ENCODE data around the gene CDH9.

Gene CDH9

GRCh38 chr5:27038476-27038875 is at the start of gene CDH9:
CDH9 (minus strand) TSS chr5:27038586; CDS start chr5:26988333, 50,253 bp downstream.
- no peak for DNase-seq

- DNase-seq, result no peak
Observed at GRCh38 chr5:27087747-27088146, 49.4 kb upstream of the CDH9 start.

GRCh38 chr5:27083449-27084415 is 45.3 kb upstream of the CDH9 start:
- no peak for DNase-seq

GRCh38 chr5:27080147-27080546 is 41.8 kb upstream of the CDH9 start:
- DNase-seq, result no peak

GRCh38 chr5:27062451-27062850 is 24.1 kb upstream of the CDH9 start:
- DNase-seq, result no peak

GRCh38 chr5:27048510-27048909 is 10.1 kb upstream of the CDH9 start:
- no peak for DNase-seq

GRCh38 chr5:27041372-27041771 is 3.0 kb upstream of the CDH9 start:
- no peak for DNase-seq

GRCh38 chr5:27034565-27034964 is 3.8 kb downstream of the CDH9 start:
- DNase-seq, result no peak

- no peak for DNase-seq
Observed at GRCh38 chr5:27026801-27027200, 11.6 kb downstream of the CDH9 start.

GRCh38 chr5:27026063-27026462 is 12.3 kb downstream of the CDH9 start:
- DNase-seq, result no peak

GRCh38 chr5:27021471-27021870 is 16.9 kb downstream of the CDH9 start:
- no peak for DNase-seq

GRCh38 chr5:27020973-27021372 is 17.4 kb downstream of the CDH9 start:
- DNase-seq, result no peak

GRCh38 chr5:27015758-27016157 is 22.6 kb downstream of the CDH9 start:
- DNase-seq, result no peak

GRCh38 chr5:27011274-27011673 is 27.1 kb downstream of the CDH9 start:
- DNase-seq, result no peak

GRCh38 chr5:27010646-27011045 is 27.7 kb downstream of the CDH9 start:
- DNase-seq, result no peak

- no peak for DNase-seq
Observed at GRCh38 chr5:27009540-27009915, 28.9 kb downstream of the CDH9 start.

- no peak for DNase-seq
Observed at GRCh38 chr5:27008604-27009539, 29.5 kb downstream of the CDH9 start.

GRCh38 chr5:27007121-27007520 is 31.3 kb downstream of the CDH9 start:
- no peak for DNase-seq

- DNase-seq, result no peak
Observed at GRCh38 chr5:26986985-26987384, 51.4 kb downstream of the CDH9 start.

- no peak for DNase-seq
Observed at GRCh38 chr5:26981750-26982149, 56.6 kb downstream of the CDH9 start.

GRCh38 chr5:26959290-26959689 is 79.1 kb downstream of the CDH9 start:
- no peak for DNase-seq

GRCh38 chr5:26955161-26955560 is 83.2 kb downstream of the CDH9 start:
- DNase-seq, result no peak

GRCh38 chr5:26948921-26949320 is 89.5 kb downstream of the CDH9 start:
- DNase-seq, result no peak

GRCh38 chr5:26945901-26946300 is 92.5 kb downstream of the CDH9 start:
- no peak for DNase-seq

All from suppressor macrophage treated with lipopolysaccharide for 1 hour (primary cell).